CD4-positive, alpha-beta T cell (primary cell): ENCODE results near the gene DPH7. TPM values are rescaled to one million over a fixed set of nuclear protein-coding genes. Genes with fewer than 3 reads are reported as not detected.
A peak's percentile ranks its signal among the peaks of the same experiment; 100 is the strongest.

ENCODE experiments used
- ATAC-seq: fragments of 200-7000 bp; cut with Tn5 transposase; one replicate; pipeline ENCODE4 v1.10.0; 2022; ENCODE audit warnings: mild to moderate bottlenecking; ENCODE audit not compliant: poor library complexity
- CTCF ChIA-PET: fragments of 350-600 bp; sonication (Branson Sonifier 250); formaldehyde crosslinking; loops from one replicate; lab custom pipeline; 2021; ENCODE audit warnings: antibody characterized with exemption, inconsistent platforms; lab: Charles Lee
- POLR2A ChIA-PET: fragments of 350-600 bp; sonication (Branson Sonifier 250); formaldehyde crosslinking; loops from one replicate; lab custom pipeline; 2021; ENCODE audit warnings: antibody characterized with exemption, inconsistent platforms; lab: Charles Lee
- DNase-seq, 14 experiments: peaks; one replicate each; pipeline ENCODE4 v3.0.0-alpha.2; 2013 to 2020; ENCODE audit warnings: mixed read lengths in 2 of 14
- H3K27ac ChIP-seq, 2 donors: one replicate each; pipeline versions ENCODE4 v1.5.1 to v1.7.0; 2013; ENCODE audit warnings: low read length in 2 of 2, low read depth in 1 of 2, mild to moderate bottlenecking in 1 of 2
- H3K27me3 ChIP-seq, 2 experiments: 1 replicate in 1 of 2; 2 replicates in 1 of 2; pipeline versions ENCODE4 v1.6.1 to v1.7.0; 2013; ENCODE audit warnings: low read length in 2 of 2, control low read depth in 1 of 2, mild to moderate bottlenecking in 1 of 2, moderate library complexity in 1 of 2; ENCODE audit not compliant: insufficient read depth in 2 of 2, control insufficient read depth in 1 of 2
- H3K36me3 ChIP-seq: one replicate; pipeline ENCODE4 v1.6.1; 2013; ENCODE audit warnings: low read length, control low read depth; ENCODE audit not compliant: insufficient read depth
- H3K4me1 ChIP-seq: one replicate; pipeline ENCODE4 v1.6.1; 2013; ENCODE audit warnings: low read length, control low read depth; ENCODE audit not compliant: insufficient read depth
- H3K4me3 ChIP-seq: one replicate; pipeline ENCODE4 v1.5.1; 2013; ENCODE audit warnings: mild to moderate bottlenecking, low read length, moderate library complexity
- H3K9me3 ChIP-seq, 2 experiments: 1 replicate in 1 of 2; 2 replicates in 1 of 2; pipeline versions ENCODE4 v1.6.1 to v1.7.0; 2013; ENCODE audit warnings: low read length in 2 of 2, mild to moderate bottlenecking in 2 of 2, control low read depth in 1 of 2, moderate library complexity in 1 of 2; ENCODE audit not compliant: control insufficient read depth in 1 of 2, insufficient read depth in 1 of 2
- H3K27ac Mint-ChIP-seq: one replicate; pipeline ENCODE4 v1.8.0; 2020; ENCODE audit warnings: mixed read lengths
- H3K27me3 Mint-ChIP-seq: one replicate; pipeline ENCODE4 v1.8.0; 2021; ENCODE audit warnings: mixed read lengths
- H3K36me3 Mint-ChIP-seq: one replicate; pipeline ENCODE4 v1.8.0; 2021; ENCODE audit warnings: low read depth, mixed read lengths
- H3K4me1 Mint-ChIP-seq: one replicate; pipeline ENCODE4 v1.8.0; 2021; ENCODE audit warnings: low read depth, mixed read lengths
- H3K4me3 Mint-ChIP-seq: one replicate; pipeline ENCODE4 v1.8.0; 2020; ENCODE audit warnings: mild to moderate bottlenecking, mixed read lengths
- H3K9me3 Mint-ChIP-seq: one replicate; pipeline ENCODE4 v1.8.0; 2020; ENCODE audit warnings: mixed read lengths
- intact Hi-C, 2 experiments: fragments of 100-400 bp; cut with DNase I in 1 of 2; cut with micrococcal nuclease in 1 of 2; formaldehyde crosslinking; loops; one replicate each; pipeline versions ENCODE4 v1.15.1 to v1.9.0; 2023 to 2025; cut with DNase I, micrococcal nuclease
- total RNA-seq, 174 experiments: library from RNA in 2 of 174; stranded (reverse) in 2 of 174; gene quantifications; one replicate each; pipeline ENCODE4 v1.2.3 and lab custom pipeline; 2021 to 2026
- TF ChIP-seq, protein P1 (sequence below): fragments of 200-600 bp; IDR thresholded peaks from one replicate; pipeline ENCODE4 v1.8.0; 2022; ENCODE audit warnings: antibody characterized with exemption, mild to moderate bottlenecking

DPH7 gene
- total RNA-seq, 2 experiments from 2014 or later = 36.4 to 36.8 TPM

DNA sequence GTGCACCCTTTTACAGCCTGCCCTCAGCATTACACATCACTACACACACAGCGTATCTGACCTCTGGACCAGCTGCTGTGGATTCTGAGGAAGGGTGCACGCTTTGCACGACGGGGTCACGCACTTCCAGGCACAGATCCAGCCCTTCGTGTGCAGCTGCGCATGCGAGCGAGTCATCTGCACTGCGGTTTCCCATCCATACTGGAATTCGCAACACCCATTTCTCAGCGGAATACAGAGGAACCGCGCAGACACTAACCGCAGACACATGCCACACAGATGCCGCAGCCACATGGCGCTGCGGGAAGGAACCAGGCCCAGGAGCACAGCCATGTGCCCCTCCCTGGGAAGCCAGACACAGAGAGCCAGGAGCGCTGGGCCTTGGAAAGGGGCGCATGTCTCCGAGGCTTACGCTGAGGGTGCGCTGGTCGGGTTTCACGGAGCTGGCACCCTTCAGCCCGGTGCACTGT lies 72.0 kb downstream of the DPH7 start:
- Mint-ChIP-seq H3K9me3 (no peaks in the 10 kb centered on the region), H3K4me3 (no peak overlapping the region), H3K27me3 (no peaks in the 10 kb centered on the region), H3K36me3 (no peaks in the 10 kb centered on the region), H3K27ac (no peak overlapping the region), H3K4me1 (no peaks in the 10 kb centered on the region)
- intact Hi-C loops = no loop called here
- TF ChIP-seq, protein P1, sequence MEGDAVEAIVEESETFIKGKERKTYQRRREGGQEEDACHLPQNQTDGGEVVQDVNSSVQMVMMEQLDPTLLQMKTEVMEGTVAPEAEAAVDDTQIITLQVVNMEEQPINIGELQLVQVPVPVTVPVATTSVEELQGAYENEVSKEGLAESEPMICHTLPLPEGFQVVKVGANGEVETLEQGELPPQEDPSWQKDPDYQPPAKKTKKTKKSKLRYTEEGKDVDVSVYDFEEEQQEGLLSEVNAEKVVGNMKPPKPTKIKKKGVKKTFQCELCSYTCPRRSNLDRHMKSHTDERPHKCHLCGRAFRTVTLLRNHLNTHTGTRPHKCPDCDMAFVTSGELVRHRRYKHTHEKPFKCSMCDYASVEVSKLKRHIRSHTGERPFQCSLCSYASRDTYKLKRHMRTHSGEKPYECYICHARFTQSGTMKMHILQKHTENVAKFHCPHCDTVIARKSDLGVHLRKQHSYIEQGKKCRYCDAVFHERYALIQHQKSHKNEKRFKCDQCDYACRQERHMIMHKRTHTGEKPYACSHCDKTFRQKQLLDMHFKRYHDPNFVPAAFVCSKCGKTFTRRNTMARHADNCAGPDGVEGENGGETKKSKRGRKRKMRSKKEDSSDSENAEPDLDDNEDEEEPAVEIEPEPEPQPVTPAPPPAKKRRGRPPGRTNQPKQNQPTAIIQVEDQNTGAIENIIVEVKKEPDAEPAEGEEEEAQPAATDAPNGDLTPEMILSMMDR = no peak
- Histone ChIP-seq H3K36me3 (no peaks in the 10 kb centered on the region), H3K9me3 (peaks cover 0 to 22% of the 10 kb centered on the region in 2 experiments), H3K4me1 (no peaks in the 10 kb centered on the region), H3K4me3 (no peak overlapping the region), H3K27me3 (no peaks in the 10 kb centered on the region), H3K27ac (no peak overlapping the region)
- CTCF ChIA-PET = no interaction called here
- POLR2A ChIA-PET = no interaction called here
- DNase-seq (no peak), ATAC-seq (no peak)

DNA sequence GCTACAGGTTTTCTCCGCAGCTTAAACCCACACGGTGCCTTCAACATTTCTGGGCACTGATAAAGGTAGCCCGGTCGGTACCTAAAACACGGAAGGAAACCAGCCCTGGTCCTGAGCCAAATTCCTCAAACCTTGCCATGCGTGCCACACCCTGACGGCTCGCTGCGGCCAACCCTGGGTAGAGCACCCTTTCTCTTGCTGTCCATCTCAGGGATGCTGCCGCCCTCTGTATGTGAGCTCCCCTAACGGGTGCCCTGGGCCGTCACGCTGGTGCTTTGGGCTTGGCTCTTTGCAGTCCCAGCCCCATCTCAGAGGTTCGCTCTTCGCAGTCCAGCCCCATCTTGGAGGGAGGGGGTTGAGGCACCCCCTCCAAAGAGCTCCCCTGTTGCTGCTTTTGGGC lies 72.5 kb downstream of the DPH7 start:
- TF ChIP-seq, protein P1 = no peak

DNA sequence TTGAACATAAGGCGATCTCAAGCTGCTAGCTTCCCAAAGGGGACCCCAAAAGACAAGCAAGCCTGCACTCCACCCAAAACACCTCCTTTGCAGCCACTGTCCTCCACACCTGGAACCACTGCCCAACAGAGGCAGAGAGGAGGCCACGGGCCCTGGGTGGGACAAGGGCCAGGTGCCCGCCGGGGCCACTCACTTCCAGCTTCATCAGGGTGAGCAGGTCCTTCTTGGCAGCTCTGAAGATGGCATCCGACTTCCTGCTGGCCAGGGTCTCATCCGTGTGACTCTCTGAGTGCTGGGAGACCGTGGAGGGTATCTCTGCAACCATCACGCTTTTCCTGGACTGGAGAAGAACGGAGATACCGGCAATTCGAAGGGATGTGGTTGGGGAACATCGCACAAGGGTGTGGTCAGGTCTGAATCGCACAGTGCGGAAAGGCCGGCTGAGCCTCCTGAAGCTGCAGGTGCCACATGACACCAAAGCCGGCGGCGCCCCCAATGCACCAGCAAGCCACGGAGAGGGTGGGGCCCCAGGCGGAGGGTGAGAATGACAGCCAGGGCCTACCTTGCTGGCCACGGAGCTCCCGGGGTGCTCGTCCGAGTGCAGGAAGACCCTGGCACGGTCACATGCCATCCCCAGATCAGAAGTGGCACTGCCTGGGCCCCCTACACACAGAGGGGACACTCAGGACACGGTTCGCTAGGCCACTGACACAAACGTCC lies 73.1 kb downstream of the DPH7 start:
- POLR2A ChIA-PET = no interaction called here

More for the DNA sequence above, 72.5 kb downstream of the DPH7 start:
- Histone ChIP-seq H3K4me3 (no peak overlapping the region), H3K36me3 (no peaks in the 10 kb centered on the region), H3K4me1 (no peaks in the 10 kb centered on the region), H3K27ac (no peak overlapping the region), H3K27me3 (no peaks in the 10 kb centered on the region), H3K9me3 (peaks cover 0 to 27% of the 10 kb centered on the region in 2 experiments)
- Mint-ChIP-seq H3K27ac (no peak overlapping the region), H3K27me3 (no peaks in the 10 kb centered on the region), H3K4me3 (no peak overlapping the region), H3K36me3 (no peaks in the 10 kb centered on the region), H3K4me1 (no peaks in the 10 kb centered on the region), H3K9me3 (no peaks in the 10 kb centered on the region)
- DNase-seq (no peak), ATAC-seq (no peak)
- ChIA-PET POLR2A (no interaction called here), CTCF (no interaction called here)
- intact Hi-C loops = no loop called here

More for the DNA sequence above, 73.1 kb downstream of the DPH7 start:
- DNase-seq (peak in 1 of 14 experiments; percentile 16), ATAC-seq (no peak)
- no peaks in the 10 kb centered on the region for H3K4me1 Mint-ChIP-seq
- no peaks in the 10 kb centered on the region for H3K9me3 Mint-ChIP-seq
- no peaks in the 10 kb centered on the region for H3K4me1 ChIP-seq
- H3K27me3 Mint-ChIP-seq = no peaks in the 10 kb centered on the region
- H3K27me3 ChIP-seq = no peaks in the 10 kb centered on the region
- no peak overlapping the region for H3K27ac Mint-ChIP-seq
- intact Hi-C loops = no loop called here
- H3K4me3 Mint-ChIP-seq = no peak overlapping the region
- H3K36me3 Mint-ChIP-seq = no peaks in the 10 kb centered on the region
- no peak overlapping the region for H3K4me3 ChIP-seq
- TF ChIP-seq, protein P1 = no peak
- peaks cover 0 to 33% of the 10 kb centered on the region in 2 experiments for H3K9me3 ChIP-seq
- H3K27ac ChIP-seq = no peak overlapping the region
- CTCF ChIA-PET = no interaction called here
- H3K36me3 ChIP-seq = no peaks in the 10 kb centered on the region

Other genes with a start within 250 kb of the DPH7 start
- 10 to 100 TPM; 14.9 to 16.9 TPM for gene EXD3, start 155.8 kb downstream of the DPH7 start, total RNA-seq
- gene NOXA1, start 155.5 kb downstream of the DPH7 start, total RNA-seq = 1 to 10 TPM; 6.7 to 7.7 TPM
- not detected for gene ENTPD8, start 137.6 kb downstream of the DPH7 start, total RNA-seq
- 100 to 1,000 TPM; 104 to 109 TPM for gene NSMF, start 119.6 kb downstream of the DPH7 start, total RNA-seq
- 1 to 10 TPM; 7.8 to 8.4 TPM for gene PNPLA7, start 28.5 kb downstream of the DPH7 start, total RNA-seq
- gene MRPL41, start 27.0 kb downstream of the DPH7 start, total RNA-seq = 10 to 100 TPM; 49.3 to 52.5 TPM
- 10 to 100 TPM in 1 of 2 experiments, 1 to 10 TPM in 1; 8.6 to 11.3 TPM for gene ZMYND19, start 11.6 kb upstream of the DPH7 start, total RNA-seq
- gene ARRDC1, start 26.8 kb upstream of the DPH7 start, total RNA-seq = 10 to 100 TPM; 45.5 to 50.7 TPM
- 10 to 100 TPM; 80.6 to 87.8 TPM for gene EHMT1, start 40.1 kb upstream of the DPH7 start, total RNA-seq